Stimulated activated CD8-positive, alpha-beta memory T cell treated with anti-CD3 and anti-CD28 coated beads, Interleukin-12 subunit alpha, Interleukin-12 subunit beta, amount 100 ng/mL, for 1 hour (primary cell): ENCODE measurements around the gene TMEM116.
"Not testable (repeated sequence)": the region's sequence is repeated elsewhere in the genome, so short reads cannot be mapped to it uniquely, and the experiment has no call there.

Experiments
- DNase-seq: peaks from one replicate; pipeline ENCODE4 v3.0.0-alpha.2; 2020; ENCODE audit warnings: low read depth

The TMEM116 gene

DNA sequence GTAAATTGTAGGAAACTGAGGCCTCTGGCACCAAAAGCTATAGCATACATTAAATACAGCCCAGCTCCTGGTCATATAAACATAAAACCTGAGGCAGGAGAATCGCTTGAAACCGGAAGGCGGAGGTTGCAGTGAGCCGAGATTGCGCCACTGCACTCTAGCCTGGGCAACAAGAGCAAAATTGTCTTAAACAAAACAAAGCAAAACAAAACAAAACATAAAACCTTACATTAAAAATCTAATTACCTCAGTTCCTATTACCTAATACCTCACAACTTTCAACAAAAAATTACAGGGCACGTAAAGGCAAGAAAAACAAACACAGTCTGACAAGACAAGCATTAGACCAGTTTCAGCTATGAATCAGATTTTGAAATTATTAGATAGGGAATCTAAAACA is 36.7 kb downstream of the TMEM116 start:
- DNase-seq: no peak

- DNase-seq: no peak
Measured at GRCh38 chr12:111975161-111975931, 37.6 kb downstream of the TMEM116 start.

DNA sequence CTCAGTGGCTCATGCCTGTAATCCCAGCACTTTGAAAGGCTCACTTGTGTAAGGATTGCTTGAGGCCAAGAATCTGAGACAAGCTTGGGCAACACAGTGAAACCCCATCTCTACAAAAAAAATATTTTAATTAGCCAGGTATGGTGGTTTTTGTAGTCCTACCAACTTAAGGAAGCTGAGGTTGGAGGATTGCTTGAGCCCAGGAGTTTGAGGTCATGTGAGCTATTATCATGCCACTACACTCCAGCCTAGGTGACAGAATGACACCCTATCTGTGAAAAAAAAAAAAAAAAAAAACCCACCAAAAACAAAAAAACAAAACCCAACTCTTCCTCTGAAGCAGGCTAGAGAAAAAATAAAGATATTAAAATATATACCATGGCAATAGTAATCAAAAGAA is 41.2 kb downstream of the TMEM116 start:
- DNase-seq: no peak

DNA sequence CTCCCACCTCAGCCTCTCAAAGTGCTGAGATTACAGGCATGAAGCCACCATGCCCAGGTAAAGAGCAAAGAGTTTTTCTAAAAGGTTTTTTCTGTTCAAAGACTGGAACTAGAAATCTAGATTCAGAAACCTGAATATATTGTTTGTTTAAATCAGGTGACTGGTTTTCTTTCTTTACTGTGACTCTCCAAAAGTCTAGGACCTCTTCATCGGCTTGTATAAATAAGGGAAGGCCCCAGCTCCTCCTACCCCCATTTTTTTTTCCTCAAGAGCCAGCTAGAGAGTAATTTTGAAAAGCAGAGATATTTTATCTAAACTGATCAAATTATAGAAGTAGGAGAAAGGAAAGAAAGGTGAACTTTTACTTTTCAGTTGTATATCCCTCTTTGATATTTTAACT is 48.0 kb downstream of the TMEM116 start:
- no peak for DNase-seq

DNA sequence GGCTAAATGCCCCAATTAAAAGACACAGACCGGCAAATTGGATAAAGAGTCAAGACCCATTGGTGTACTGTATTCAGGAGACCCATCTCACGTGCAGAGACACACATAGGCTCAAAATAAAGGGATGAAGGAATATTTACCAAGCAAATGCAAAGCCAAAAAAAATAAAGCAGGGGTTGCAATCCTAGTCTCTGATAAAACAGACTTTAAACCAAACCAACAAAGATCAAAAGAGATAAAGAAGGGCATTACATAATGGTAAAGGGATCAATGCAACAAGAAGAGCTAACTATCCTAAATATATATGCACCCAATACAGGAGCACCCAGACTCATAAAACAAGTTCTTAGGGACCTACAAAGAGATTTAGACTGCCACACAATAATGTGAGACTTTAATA is 53.4 kb downstream of the TMEM116 start:
- not testable (repeated sequence) for DNase-seq

DNA sequence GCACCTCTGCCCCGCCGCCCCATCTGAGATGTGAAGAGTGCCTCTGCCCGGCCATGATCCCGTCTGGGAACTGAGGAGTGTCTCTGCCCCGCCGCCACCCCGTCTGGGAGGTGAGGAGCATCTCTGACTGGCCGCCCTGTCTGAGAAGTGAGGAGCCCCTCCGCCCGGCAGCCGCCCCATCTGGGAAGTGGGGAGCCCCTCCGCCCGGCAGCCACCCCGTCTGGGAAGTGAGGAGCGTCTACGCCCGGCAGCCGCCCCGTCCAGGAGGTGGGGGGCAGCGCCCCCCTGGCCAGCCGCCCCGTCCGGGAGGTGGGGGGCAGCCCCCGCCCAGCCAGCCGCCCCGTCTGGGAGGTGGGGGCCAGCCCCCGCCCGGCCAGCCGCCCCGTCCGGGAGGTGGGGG is 55.7 kb downstream of the TMEM116 start:
- not testable (repeated sequence) for DNase-seq

DNA sequence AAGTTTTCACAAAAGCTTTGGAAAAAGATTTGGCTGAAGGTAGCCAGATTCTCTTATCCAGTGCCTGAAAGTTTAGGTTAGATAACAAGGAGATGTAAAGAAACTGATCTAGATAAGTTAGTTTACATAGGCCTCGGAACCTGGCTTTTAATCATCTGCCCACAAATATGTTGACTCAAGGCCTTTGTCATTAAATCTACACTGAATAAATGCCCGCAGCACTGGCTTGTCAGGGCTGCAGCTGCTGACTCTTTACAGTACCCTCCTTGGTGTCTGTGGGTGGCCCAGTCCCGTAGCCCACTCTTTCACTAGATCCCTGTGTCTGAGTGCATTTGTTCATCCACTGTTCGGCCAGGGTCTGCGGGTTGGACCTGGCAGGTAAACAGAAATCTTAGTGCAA is 58.0 kb downstream of the TMEM116 start:
- DNase-seq: no peak

GRCh38 chr12:111953455-111953854 is 59.5 kb downstream of the TMEM116 start:
- no peak for DNase-seq

DNA sequence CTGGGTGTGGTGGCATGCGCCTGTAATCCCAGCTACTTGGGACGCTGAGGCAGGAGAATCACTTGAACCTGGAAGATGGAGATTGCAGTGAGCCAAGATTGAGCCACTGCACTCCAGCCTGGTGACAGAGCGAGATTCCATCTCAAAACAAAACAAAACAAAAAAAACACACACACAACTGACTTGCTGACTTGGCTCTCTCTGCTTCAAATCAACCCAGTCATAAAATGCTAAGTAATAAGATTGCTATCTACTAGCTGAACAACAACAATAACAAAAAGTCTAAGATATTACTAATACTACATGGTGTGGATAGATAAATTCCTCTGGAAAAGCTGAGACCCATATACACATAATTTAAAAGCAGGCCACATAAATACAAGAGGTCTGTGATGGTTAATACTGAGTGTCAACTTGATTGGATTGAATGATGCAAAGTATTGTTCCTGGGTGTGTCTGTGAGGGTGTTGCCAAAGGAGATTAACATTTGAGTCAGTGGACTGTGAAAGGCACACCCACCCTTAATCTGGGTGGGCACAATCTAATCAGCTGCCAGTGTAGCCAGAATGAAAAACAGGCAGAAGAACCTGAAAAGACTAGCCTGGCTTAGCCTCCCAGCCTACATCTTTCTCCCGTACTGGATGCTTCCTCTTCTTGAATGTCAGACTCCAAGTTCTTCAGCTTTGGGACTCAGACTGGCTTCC is 60.7 kb downstream of the TMEM116 start:
- not testable (repeated sequence) for DNase-seq

DNA sequence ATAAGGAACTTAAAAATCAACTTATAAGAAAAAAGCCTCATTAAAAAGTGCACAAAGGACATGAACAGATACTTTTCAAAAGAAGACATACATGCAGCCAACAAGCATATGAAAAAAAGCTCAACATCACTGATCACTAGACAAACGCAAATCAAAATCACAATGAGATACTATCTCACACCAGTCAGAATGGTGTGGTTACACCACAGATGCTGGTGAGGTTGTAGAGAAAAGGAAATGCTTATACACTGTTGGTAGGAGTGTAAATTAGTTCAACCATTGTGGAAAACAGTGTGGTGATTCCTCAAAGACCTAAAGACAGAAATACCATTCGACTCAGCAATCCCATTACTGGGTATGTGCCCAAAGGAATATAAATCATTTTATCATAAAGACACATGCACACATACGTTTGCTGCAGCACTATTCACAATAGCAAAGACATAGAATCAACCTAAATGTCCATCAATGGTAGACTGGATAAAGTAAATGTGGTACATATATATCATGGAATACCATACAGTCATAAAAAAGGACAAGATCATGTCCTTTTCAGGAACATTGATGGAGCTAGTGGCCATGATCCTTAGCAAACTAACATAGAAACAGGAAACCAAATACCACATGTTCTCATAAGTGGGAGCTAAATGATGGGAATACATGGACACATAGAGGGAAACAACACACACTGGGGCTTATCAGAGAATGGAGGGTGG is 61.8 kb downstream of the TMEM116 start:
- not testable (repeated sequence) for DNase-seq

DNA sequence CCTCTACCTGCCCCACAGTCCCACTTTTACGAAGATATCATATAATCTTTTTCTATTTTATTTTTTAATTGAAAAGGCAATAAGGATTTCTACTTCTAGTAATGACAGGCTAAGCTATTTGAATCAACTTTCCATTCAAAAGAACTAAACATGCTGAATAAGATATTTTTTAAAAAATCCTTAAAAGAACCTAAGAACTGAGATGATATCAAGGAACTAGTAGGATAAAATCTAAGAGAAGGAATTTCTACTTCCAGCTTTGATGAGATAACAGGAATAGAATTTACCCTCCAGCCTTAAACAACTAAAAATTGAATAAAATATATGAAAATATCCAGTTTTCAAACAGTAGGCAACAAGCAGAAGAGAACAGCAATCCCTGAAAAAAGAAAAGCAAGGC is 69.0 kb downstream of the TMEM116 start:
- DNase-seq: no peak

- no peak for DNase-seq
Measured at GRCh38 chr12:111942557-111942956, 70.4 kb downstream of the TMEM116 start.

GRCh38 chr12:111937429-111937828 is 75.5 kb downstream of the TMEM116 start:
- DNase-seq: no peak

DNA sequence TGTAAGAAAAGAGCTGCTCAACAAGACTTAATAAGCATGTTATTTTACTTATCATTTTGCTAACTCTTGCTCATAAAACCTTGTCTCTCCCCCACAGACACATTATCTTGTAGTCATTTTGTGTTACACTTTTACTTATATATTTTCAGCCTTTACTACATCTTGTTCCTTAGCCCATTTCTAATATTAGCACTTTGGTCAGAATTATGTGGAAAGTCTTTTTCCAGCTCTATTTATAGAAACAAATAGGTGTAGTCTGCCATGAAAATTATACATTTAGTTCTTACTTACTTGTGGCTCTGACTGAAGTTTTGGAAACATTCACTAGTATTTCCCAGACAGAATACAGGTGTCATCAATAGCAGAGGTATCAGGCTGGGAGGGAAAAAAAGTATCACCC is 76.1 kb downstream of the TMEM116 start:
- no peak for DNase-seq

GRCh38 chr12:111932241-111932640 is 80.7 kb downstream of the TMEM116 start:
- DNase-seq: no peak

DNA sequence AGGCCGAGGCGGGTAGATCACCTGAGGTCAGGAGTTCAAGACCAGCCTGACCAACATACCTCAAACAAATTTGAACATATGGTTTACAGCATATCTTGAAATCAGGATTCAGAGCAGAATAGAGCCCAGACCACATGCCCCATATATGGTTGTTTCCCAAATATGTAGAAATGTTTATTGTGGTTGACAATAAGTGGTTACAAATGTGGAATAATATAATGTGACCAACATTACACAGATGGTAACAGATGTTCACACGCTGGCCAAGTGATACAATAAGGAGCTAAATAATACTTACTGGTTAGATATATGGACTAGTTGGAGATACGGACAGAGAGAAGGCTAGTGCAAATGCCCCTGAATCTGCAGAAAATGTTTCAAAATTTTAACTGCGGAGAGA is 85.6 kb downstream of the TMEM116 start:
- no peak for DNase-seq

- no peak for DNase-seq
Measured at GRCh38 chr12:111926631-111927030, 86.3 kb downstream of the TMEM116 start.

DNA sequence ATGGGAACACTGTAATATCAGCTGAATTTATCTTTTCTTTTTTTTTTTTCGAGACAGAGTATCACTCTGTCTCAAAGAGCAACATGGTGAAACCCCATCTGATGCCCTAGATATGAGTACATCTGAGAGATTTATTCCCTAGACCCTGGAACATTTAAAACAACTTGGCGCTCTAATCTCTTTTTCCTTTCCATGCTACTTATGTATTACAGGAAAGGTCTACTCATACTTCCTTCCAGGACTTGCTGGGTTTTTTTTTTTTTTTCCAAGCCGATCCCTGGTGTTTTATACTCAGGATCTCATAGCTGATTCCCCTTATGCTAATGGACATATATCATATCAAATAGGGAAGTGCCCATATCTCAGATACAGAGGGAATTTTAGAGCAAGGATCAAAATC is 87.8 kb downstream of the TMEM116 start:
- no peak for DNase-seq

DNA sequence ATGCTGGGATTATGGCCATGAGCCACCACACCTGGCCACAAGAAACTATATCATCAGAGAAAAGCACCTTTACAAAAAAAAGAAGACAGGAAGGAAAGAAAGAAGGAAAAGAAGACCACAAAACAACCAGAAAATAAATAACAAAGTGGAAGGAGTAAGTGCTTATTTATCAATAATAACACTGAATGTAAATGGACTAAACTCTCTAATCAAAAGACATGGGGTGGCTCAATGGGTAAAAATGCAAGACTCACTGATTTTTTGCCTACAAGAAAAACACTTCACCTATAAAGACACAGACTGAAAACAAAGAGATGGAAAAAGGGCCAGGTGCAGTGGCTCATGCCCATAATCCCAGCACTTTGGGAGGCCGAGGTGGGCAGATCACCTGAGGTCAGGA is 105.2 kb downstream of the TMEM116 start:
- DNase-seq: no peak

- DNase-seq: no peak
Measured at GRCh38 chr12:111905502-111905901, 107.5 kb downstream of the TMEM116 start.

- no peak for DNase-seq
Measured at GRCh38 chr12:111904446-111904975, 108.5 kb downstream of the TMEM116 start.

- no peak for DNase-seq
Measured at GRCh38 chr12:111901182-111901581, 111.8 kb downstream of the TMEM116 start.

- DNase-seq: no peak
Measured at GRCh38 chr12:111894556-111894955, 118.4 kb downstream of the TMEM116 start.
